ENCODE results near the gene PLA2G2C. TPM values are rescaled to one million over a fixed set of nuclear protein-coding genes. Genes with fewer than 3 reads are reported as not detected.

The PLA2G2C gene
- total RNA-seq, 1 experiment from 2014 or later = not detected

GRCh38 chr1:20141001-20141400 is 45.3 kb downstream of the PLA2G2C start:
- DNase-seq (ENCODE audit: low spot score) = no peak
- Histone ChIP-seq H3K27ac (ENCODE audit: low read depth, low read length, poor library complexity, severe bottlenecking) (no peak overlapping the region), H3K27me3 (replicated peaks; ENCODE audit: insufficient read depth, low read depth, low read length, poor library complexity) (no peaks in the 10 kb centered on the region), H3K36me3 (ENCODE audit: insufficient read depth, low read length, poor library complexity, severe bottlenecking) (no peaks in the 10 kb centered on the region), H3K9me3 (ENCODE audit: low read depth, low read length, poor library complexity, severe bottlenecking) (no peaks in the 10 kb centered on the region), H3K4me1 (ENCODE audit: insufficient read depth, low read length, poor library complexity, severe bottlenecking) (no peaks in the 10 kb centered on the region), H3K4me3 (ENCODE audit: low read depth, low read length, poor library complexity, severe bottlenecking) (no peak overlapping the region)
- intact Hi-C loops (cut with micrococcal nuclease; ENCODE audit: unreplicated experiment) = no loop called here
- no peak for TF ChIP-seq EZH2 (IDR thresholded peaks at IDR 0.05; ENCODE audit: borderline replicate concordance, low read depth, low read length, poor library complexity, severe bottlenecking)
- TF ChIP-seq, protein P1, sequence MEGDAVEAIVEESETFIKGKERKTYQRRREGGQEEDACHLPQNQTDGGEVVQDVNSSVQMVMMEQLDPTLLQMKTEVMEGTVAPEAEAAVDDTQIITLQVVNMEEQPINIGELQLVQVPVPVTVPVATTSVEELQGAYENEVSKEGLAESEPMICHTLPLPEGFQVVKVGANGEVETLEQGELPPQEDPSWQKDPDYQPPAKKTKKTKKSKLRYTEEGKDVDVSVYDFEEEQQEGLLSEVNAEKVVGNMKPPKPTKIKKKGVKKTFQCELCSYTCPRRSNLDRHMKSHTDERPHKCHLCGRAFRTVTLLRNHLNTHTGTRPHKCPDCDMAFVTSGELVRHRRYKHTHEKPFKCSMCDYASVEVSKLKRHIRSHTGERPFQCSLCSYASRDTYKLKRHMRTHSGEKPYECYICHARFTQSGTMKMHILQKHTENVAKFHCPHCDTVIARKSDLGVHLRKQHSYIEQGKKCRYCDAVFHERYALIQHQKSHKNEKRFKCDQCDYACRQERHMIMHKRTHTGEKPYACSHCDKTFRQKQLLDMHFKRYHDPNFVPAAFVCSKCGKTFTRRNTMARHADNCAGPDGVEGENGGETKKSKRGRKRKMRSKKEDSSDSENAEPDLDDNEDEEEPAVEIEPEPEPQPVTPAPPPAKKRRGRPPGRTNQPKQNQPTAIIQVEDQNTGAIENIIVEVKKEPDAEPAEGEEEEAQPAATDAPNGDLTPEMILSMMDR (conservative IDR thresholded peaks at IDR 0.05; ENCODE audit: low read depth, low read length) = no peak
- no TSS peak for BruUV-seq (replicated peaks)
- ChIA-PET CTCF (no interaction called here), POLR2A (ENCODE audit: low non-redundant PET) (no interaction called here)

DNA sequence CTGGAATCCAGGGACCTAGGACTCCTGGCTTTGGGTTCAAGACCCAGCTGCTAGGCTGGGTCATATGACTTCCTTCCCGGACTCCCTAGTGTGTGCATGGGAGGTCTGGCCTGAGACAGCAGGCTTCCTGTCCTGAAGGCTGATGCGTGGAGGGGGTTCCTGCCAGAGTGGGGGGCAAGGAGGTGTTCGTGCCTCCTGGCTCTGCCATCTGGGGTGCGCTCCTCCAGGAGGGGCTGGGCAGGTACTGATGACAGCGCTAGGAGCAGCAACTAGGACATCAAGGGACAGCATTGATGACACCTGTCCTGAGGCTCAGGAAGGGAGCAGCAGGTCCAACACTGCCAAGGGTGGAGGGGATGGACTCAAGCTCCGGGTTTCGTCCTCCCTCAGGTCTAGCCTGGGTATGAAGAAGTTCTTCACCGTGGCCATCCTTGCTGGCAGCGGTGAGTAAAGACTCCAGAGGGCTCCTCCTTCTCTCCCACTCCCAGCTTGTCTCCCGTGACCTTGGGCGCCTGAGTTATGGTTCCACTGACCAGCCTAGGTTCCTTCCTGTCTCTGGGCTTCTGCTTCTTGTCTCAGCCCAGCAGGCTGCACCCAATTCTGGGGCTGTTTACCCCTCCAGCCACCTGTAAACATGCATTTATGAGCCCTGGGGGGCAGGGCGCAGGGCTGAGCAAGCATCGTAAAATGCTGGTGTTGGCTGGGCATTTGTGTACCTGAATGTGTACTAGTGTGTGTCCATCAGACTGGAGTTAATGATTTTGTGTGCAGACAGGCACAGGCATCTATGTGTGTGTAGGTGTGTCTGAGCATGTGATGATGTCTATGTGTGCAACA is 46.3 kb downstream of the PLA2G2C start:
- no peaks in the 10 kb centered on the region for H3K27me3 ChIP-seq (replicated peaks; ENCODE audit: insufficient read depth, low read depth, low read length, poor library complexity)
- H3K27ac ChIP-seq (ENCODE audit: low read depth, low read length, poor library complexity, severe bottlenecking) = no peak overlapping the region
- DNase-seq (ENCODE audit: low spot score) = no peak
- no peak for TF ChIP-seq EZH2 (IDR thresholded peaks at IDR 0.05; ENCODE audit: borderline replicate concordance, low read depth, low read length, poor library complexity, severe bottlenecking)
- TF ChIP-seq, protein P1 (conservative IDR thresholded peaks at IDR 0.05; ENCODE audit: low read depth, low read length) = no peak
- CTCF ChIA-PET = no interaction called here
- H3K4me3 ChIP-seq (ENCODE audit: low read depth, low read length, poor library complexity, severe bottlenecking) = no peak overlapping the region
- no peaks in the 10 kb centered on the region for H3K36me3 ChIP-seq (ENCODE audit: insufficient read depth, low read length, poor library complexity, severe bottlenecking)
- H3K4me1 ChIP-seq (ENCODE audit: insufficient read depth, low read length, poor library complexity, severe bottlenecking) = no peaks in the 10 kb centered on the region
- no peaks in the 10 kb centered on the region for H3K9me3 ChIP-seq (ENCODE audit: low read depth, low read length, poor library complexity, severe bottlenecking)
- intact Hi-C loops (cut with micrococcal nuclease; ENCODE audit: unreplicated experiment) = no loop called here
- POLR2A ChIA-PET (ENCODE audit: low non-redundant PET) = no interaction called here
- no TSS peak for BruUV-seq (replicated peaks)

DNA sequence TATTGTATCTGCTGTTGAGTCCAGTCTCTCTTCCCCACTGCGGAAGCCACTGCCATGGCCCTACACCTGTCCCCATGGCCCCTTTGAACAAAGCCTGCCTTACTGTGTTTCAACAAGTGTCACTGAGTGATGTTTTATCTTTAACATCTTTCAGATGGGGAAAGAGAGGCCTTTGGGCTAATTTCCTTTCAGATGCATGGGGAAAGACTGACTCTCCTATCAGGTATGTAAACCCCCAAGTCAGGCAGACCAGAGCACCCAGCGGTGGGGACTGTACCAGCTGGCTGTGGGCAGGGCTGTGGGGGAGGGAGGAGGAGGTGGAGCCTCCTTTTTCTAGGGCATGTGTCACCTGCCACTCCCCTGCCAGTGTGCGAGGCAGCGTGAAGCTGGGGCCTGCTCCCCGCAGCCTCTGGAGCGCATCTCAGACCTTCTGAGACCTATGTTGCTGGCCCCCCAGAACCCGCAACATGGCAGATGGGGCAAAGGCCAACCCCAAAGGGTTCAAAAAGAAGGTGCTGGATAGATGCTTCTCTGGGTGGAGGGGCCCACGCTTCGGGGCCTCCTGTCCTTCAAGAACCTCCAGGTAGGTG is 47.3 kb downstream of the PLA2G2C start, which contains the start of gene PLA2G2F:
TSS of gene PLA2G2F (plus strand) at position 363 of the 590 bp plus-strand sequence. CDS start at position 468, 105 bp downstream.
- CTCF ChIA-PET = no interaction called here
- H3K4me3 ChIP-seq (ENCODE audit: low read depth, low read length, poor library complexity, severe bottlenecking) = no peak within 1 kb of the TSS
- no peaks in the 10 kb centered on the region for H3K9me3 ChIP-seq (ENCODE audit: low read depth, low read length, poor library complexity, severe bottlenecking)
- intact Hi-C loops (cut with micrococcal nuclease; ENCODE audit: unreplicated experiment) = no loop called here
- H3K36me3 ChIP-seq (ENCODE audit: insufficient read depth, low read length, poor library complexity, severe bottlenecking) = no peaks in the 10 kb centered on the region
- BruUV-seq (replicated peaks) = no TSS peak
- H3K27me3 ChIP-seq (replicated peaks; ENCODE audit: insufficient read depth, low read depth, low read length, poor library complexity) = peaks cover 2% of the 10 kb centered on the region
- POLR2A ChIA-PET (ENCODE audit: low non-redundant PET) = no interaction called here
- H3K27ac ChIP-seq (ENCODE audit: low read depth, low read length, poor library complexity, severe bottlenecking) = no peak within 1 kb of the TSS
- no peak for DNase-seq (ENCODE audit: low spot score)
- no peaks in the 10 kb centered on the region for H3K4me1 ChIP-seq (ENCODE audit: insufficient read depth, low read length, poor library complexity, severe bottlenecking)
- no peak for TF ChIP-seq EZH2 (IDR thresholded peaks at IDR 0.05; ENCODE audit: borderline replicate concordance, low read depth, low read length, poor library complexity, severe bottlenecking)
- TF ChIP-seq, protein P1 (conservative IDR thresholded peaks at IDR 0.05; ENCODE audit: low read depth, low read length) = no peak
